ENCODE results near the gene SAPCD2. TPM values are rescaled to one million over a fixed set of nuclear protein-coding genes. Genes with fewer than 3 reads are reported as not detected.

The SAPCD2 gene
- total RNA-seq, 1 experiment from 2014 or later: 57.5 TPM

GRCh38 chr9:137077010-137077747, 6.8 kb upstream of the SAPCD2 start, which contains the start of gene UAP1L1:
TSS of gene UAP1L1 (plus strand) at chr9:137077517. CDS start at chr9:137077533, 16 bp downstream.
- TF ChIP-seq, protein P1, sequence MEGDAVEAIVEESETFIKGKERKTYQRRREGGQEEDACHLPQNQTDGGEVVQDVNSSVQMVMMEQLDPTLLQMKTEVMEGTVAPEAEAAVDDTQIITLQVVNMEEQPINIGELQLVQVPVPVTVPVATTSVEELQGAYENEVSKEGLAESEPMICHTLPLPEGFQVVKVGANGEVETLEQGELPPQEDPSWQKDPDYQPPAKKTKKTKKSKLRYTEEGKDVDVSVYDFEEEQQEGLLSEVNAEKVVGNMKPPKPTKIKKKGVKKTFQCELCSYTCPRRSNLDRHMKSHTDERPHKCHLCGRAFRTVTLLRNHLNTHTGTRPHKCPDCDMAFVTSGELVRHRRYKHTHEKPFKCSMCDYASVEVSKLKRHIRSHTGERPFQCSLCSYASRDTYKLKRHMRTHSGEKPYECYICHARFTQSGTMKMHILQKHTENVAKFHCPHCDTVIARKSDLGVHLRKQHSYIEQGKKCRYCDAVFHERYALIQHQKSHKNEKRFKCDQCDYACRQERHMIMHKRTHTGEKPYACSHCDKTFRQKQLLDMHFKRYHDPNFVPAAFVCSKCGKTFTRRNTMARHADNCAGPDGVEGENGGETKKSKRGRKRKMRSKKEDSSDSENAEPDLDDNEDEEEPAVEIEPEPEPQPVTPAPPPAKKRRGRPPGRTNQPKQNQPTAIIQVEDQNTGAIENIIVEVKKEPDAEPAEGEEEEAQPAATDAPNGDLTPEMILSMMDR (IDR thresholded peaks at IDR 0.05; ENCODE audit: insufficient read depth in 1 of 2, low read depth in 1 of 2, low read length in 1 of 2, severe bottlenecking in 1 of 2, unreplicated experiment in 1 of 2): no peak
- peaks cover 12% of the 10 kb centered on the region for H3K36me3 Mint-ChIP-seq (ENCODE audit: insufficient read depth, unreplicated experiment)
- H3K27me3 Mint-ChIP-seq (ENCODE audit: insufficient read depth, unreplicated experiment): no peaks in the 10 kb centered on the region
- H3K9me3 Mint-ChIP-seq (ENCODE audit: unreplicated experiment): no peaks in the 10 kb centered on the region
- no peaks in the 10 kb centered on the region for H3K9me3 ChIP-seq
- ChIA-PET CTCF (interaction anchor here (0.5 to 2.3 kb wide), 5 partner anchors 9 to 216 kb away, joined by 3 to 13 read pairs (median 4); partner anchors contain the start of gene MAN1B1), POLR2A (no interaction called here)
- H3K4me1 Mint-ChIP-seq (ENCODE audit: low read depth, unreplicated experiment): no peaks in the 10 kb centered on the region
- H3K4me1 ChIP-seq: peaks cover 17% of the 10 kb centered on the region
- H3K4me3 ChIP-seq (ENCODE audit: low read depth, low read length): peak within 1 kb of the TSS; percentile 75
- H3K36me3 ChIP-seq (ENCODE audit: control insufficient read depth, insufficient read depth, low read length): peaks cover 1% of the 10 kb centered on the region
- H3K4me3 Mint-ChIP-seq (ENCODE audit: unreplicated experiment): peak within 1 kb of the TSS; percentile 60
- intact Hi-C loops (cut with micrococcal nuclease; ENCODE audit: unreplicated experiment): no loop called here
- no peaks in the 10 kb centered on the region for H3K27me3 ChIP-seq (replicated peaks; ENCODE audit: control insufficient read depth, insufficient read depth, low read length)
- peak; percentile 64 to 69 for DNase-seq
- no peak within 1 kb of the TSS for H3K27ac Mint-ChIP-seq (ENCODE audit: unreplicated experiment)
- BruUV-seq (replicated peaks): no TSS peak

GRCh38 chr9:137076636-137077009, 6.3 kb upstream of the SAPCD2 start:
- no peak overlapping the region for H3K27ac Mint-ChIP-seq (ENCODE audit: unreplicated experiment)
- H3K27me3 Mint-ChIP-seq (ENCODE audit: insufficient read depth, unreplicated experiment): no peaks in the 10 kb centered on the region
- Histone ChIP-seq H3K36me3 (ENCODE audit: control insufficient read depth, insufficient read depth, low read length) (peaks cover 1% of the 10 kb centered on the region), H3K27me3 (replicated peaks; ENCODE audit: control insufficient read depth, insufficient read depth, low read length) (no peaks in the 10 kb centered on the region), H3K4me3 (ENCODE audit: low read depth, low read length) (no peak overlapping the region; the same call in none of the 2 replicates), H3K9me3 (no peaks in the 10 kb centered on the region), H3K4me1 (peaks cover 17% of the 10 kb centered on the region)
- no peaks in the 10 kb centered on the region for H3K4me1 Mint-ChIP-seq (ENCODE audit: low read depth, unreplicated experiment)
- DNase-seq: peak in 1 of 2 experiments; percentile 34
- peaks cover 9% of the 10 kb centered on the region for H3K36me3 Mint-ChIP-seq (ENCODE audit: insufficient read depth, unreplicated experiment)
- CTCF ChIA-PET: interaction anchor here (0.5 to 2.3 kb wide), 4 partner anchors 9 to 217 kb away, joined by 3 to 13 read pairs (median 5); partner anchors contain the start of gene MAN1B1
- intact Hi-C loops (cut with micrococcal nuclease; ENCODE audit: unreplicated experiment): no loop called here
- no TSS peak for BruUV-seq (replicated peaks)
- no peaks in the 10 kb centered on the region for H3K9me3 Mint-ChIP-seq (ENCODE audit: unreplicated experiment)
- peak overlapping the region; percentile 60 for H3K4me3 Mint-ChIP-seq (ENCODE audit: unreplicated experiment)
- POLR2A ChIA-PET: no interaction called here
- TF ChIP-seq, protein P1 (IDR thresholded peaks at IDR 0.05; ENCODE audit: insufficient read depth in 1 of 2, low read depth in 1 of 2, low read length in 1 of 2, severe bottlenecking in 1 of 2, unreplicated experiment in 1 of 2): no peak

GRCh38 chr9:137075275-137075775, 5.0 kb upstream of the SAPCD2 start:
- Mint-ChIP-seq H3K27me3 (ENCODE audit: insufficient read depth, unreplicated experiment) (no peaks in the 10 kb centered on the region), H3K4me3 (ENCODE audit: unreplicated experiment) (no peak overlapping the region), H3K36me3 (ENCODE audit: insufficient read depth, unreplicated experiment) (peaks cover 13% of the 10 kb centered on the region), H3K9me3 (ENCODE audit: unreplicated experiment) (no peaks in the 10 kb centered on the region), H3K4me1 (ENCODE audit: low read depth, unreplicated experiment) (peaks cover 9% of the 10 kb centered on the region), H3K27ac (ENCODE audit: unreplicated experiment) (no peak overlapping the region)
- Histone ChIP-seq H3K27me3 (replicated peaks; ENCODE audit: control insufficient read depth, insufficient read depth, low read length) (no peaks in the 10 kb centered on the region), H3K4me1 (peaks cover 26% of the 10 kb centered on the region), H3K9me3 (no peaks in the 10 kb centered on the region), H3K36me3 (ENCODE audit: control insufficient read depth, insufficient read depth, low read length) (no peaks in the 10 kb centered on the region; the same call in 1 of the 2 replicates), H3K4me3 (ENCODE audit: low read depth, low read length) (no peak overlapping the region)
- POLR2A ChIA-PET: no interaction called here
- intact Hi-C loops (cut with micrococcal nuclease; ENCODE audit: unreplicated experiment): no loop called here
- CTCF ChIA-PET: no interaction called here
- no peak for DNase-seq
- TF ChIP-seq, protein P1 (IDR thresholded peaks at IDR 0.05; ENCODE audit: insufficient read depth in 1 of 2, low read depth in 1 of 2, low read length in 1 of 2, severe bottlenecking in 1 of 2, unreplicated experiment in 1 of 2): no peak
- no TSS peak for BruUV-seq (replicated peaks)

Measured in Caco-2 (cell line).